OCI-LY1 (cell line): ENCODE results near the gene SMC6.

ENCODE experiments used
- CTCF ChIP-seq: fragments of 200-600 bp; sonication (generic), shearing (Covaris generic); IDR thresholded peaks from 2 replicates; pipeline ENCODE4 v1.5.1; 2017; ENCODE audit warnings: mild to moderate bottlenecking, antibody characterized with exemption, low read length, moderate library complexity, mixed read lengths
- EZH2 ChIP-seq: fragments of 200-600 bp; sonication (generic), shearing (Covaris generic); IDR thresholded peaks from 2 replicates; pipeline ENCODE4 v1.8.0; 2017; ENCODE audit warnings: borderline replicate concordance, mixed run types, mild to moderate bottlenecking, antibody characterized with exemption, low read length, moderate library complexity, mixed read lengths

GRCh38 chr2:17664534-17664933 lies 89.1 kb downstream of the SMC6 start:
- TF ChIP-seq CTCF (no peak), EZH2 (no peak)
